GM18870 (cell line): ENCODE results near the gene IFITM10.

ENCODE experiments used
- ATAC-seq: cut with Tn5 transposase; IDR thresholded peaks from one replicate; pipeline ENCODE4 v1.9.1; 2021; ENCODE audit warnings: moderate library complexity; ENCODE audit not compliant: unreplicated experiment

Gene IFITM10

DNA sequence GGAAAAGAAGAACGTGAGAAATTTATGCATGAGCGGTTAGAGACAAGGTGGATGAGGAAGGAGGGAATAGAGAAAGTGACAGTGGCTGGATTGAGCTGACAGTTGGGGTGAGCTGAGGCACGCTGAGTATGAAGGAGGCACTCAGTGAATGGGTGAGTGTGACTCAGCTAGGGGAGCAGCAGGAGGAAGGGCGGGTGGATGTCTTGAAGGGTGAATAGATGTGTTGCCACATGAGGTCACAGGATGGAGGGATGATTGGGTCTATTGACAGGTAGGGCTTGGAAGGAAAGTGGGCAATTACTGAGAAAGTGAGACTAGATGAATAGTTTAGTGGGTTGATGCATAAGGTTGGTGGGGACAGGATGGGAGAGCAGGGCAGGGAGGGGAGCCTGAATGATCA, 8.0 kb downstream of the IFITM10 start:
- no peak for ATAC-seq

- ATAC-seq = no peak
Observed at GRCh38 chr11:1741741-1742140, 8.7 kb downstream of the IFITM10 start.

GRCh38 chr11:1740786-1741530, 9.4 kb downstream of the IFITM10 start:
- no peak for ATAC-seq

- no peak for ATAC-seq
Observed at GRCh38 chr11:1739576-1739975, 10.8 kb downstream of the IFITM10 start.

DNA sequence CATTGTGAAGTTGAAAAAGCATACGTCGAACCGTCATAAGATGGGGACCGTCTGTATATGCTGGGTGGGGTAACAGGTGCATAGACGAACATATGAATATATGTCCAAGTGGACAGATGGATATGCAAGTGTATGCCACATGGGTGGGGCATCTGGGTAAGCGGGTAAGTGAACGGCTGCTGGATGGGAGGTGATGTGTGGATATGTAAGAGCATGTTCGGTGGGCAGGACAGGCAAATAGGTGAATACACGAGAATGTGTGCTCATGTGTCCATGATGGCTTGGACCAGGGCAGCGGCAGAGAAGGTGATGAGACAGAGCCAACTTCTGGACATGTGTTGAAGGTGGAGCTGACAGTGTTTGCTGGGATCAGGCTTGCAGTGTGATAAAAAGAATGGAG, 12.0 kb downstream of the IFITM10 start:
- no peak for ATAC-seq

- no peak for ATAC-seq
Observed at GRCh38 chr11:1737080-1737757, 13.2 kb downstream of the IFITM10 start.

GRCh38 chr11:1736447-1736992, 13.9 kb downstream of the IFITM10 start:
- no peak for ATAC-seq

GRCh38 chr11:1735271-1735670, 15.1 kb downstream of the IFITM10 start:
- ATAC-seq = no peak

DNA sequence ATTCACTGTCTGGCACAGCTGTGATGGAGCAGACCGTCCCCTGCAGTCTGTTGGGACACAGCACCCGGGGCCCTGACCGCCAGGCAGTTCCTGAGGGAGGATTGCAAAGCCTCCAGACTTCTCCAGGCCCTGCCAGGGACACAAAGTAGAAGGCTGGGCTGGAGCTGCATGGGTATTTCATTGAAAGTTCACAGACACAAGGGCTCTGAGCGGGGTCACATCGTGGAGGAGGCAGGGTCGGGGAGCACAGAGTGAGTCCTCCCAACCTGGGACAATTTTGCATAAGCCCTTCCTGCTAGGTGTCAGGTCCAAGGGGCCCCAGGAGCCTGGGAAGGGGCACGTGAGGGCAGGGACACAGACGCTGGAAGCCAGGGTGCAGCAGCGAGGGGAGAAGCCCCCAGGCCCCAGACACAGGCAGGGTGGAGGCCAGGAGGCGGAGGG, 15.7 kb downstream of the IFITM10 start:
- no peak for ATAC-seq

DNA sequence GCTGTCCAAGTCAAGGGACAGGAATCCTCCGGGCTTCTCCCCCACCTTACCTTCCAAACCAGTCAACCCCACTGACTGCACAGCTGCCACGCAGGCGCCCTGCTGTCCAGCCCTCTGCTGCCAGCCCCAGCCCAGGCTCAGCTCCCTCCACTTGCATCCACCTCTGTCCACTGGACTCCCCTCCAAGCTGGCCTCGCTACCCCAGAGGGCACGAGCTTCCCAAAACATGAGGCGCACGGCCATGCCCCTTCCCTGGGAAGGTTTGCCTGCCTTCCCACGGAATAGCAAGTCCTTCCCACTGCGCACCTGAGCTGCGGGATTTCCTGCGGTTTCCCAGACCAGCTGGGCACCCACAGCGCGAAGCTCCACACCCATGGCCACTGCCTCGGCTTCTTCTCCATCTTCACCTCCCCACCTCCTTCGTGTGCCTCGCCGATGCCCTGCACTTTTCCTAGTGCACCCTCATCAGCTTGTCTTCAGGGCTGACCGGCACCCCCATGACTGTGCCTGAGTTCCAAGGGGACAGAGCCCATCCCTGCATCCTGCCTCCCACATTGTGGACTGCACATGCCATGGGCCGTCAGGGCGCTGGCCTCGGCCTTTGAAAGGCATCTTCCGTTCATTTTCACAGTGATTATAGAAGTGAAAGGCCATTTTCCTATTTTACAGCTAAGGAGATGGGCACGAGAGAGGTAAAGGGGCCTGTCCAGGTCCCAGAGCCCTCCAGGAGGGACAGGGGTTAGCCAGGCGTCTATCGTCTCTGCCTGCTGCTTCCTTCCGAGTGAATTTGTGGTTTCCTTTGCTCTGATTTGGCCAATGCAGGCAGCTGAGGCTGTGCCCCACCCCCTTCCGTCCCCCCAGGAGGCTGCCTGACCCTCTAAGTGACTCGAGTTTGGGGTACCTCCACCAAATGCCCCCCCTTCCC, 16.4 kb downstream of the IFITM10 start:
- no peak for ATAC-seq

GRCh38 chr11:1733009-1733715, 17.2 kb downstream of the IFITM10 start:
- no peak for ATAC-seq

- ATAC-seq = no peak
Observed at GRCh38 chr11:1732418-1733008, 17.9 kb downstream of the IFITM10 start.

DNA sequence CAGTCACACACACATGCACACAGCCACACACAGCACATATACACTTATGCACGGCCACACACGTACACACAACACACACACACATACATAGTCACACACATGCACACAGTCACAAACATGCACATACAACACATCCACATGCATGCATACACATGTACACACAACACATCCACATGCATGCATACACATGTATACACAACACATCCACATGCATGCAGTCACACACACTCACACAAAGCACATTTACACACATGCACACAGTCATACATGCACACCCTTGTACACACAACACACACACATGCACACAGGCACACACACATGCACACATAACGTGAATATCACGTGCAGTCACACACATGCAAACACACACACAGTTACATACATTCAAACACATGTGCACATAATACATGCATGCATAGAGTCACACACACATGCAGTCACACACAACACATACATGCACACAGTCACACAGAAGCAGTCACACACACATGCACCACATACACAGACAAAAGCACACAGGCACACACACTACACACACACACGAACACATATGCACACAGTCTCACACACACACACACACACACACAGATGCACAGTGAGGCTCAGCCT, 18.8 kb downstream of the IFITM10 start:
- ATAC-seq = no peak

DNA sequence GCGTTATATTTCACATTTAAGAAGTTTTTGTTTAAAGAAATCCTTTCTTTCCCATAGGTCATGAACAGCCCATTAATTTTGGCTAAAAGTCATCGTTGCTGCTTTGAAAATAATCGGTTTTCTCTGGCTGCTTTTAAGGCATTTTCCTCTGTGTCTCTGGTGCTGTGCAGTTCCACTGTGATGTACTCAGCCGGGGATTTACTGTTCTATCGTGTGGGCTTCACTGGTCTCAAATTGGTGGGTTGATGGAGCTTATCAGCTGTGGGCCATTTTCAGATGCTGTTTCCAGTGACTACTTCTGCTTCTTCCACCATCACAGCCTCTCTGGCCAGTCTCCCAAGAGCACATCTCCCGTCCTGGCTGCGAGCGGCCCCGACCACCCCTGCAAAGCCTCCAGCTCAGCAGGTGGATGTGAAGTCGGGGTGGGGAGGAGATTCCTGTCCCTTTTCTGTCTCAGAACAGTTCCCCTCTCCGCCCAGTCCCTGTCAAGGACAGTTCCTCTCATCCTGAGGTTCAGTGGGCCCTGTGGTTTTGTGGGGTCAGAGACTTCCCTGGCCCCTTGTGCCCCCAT, 20.3 kb downstream of the IFITM10 start:
- ATAC-seq = no peak

DNA sequence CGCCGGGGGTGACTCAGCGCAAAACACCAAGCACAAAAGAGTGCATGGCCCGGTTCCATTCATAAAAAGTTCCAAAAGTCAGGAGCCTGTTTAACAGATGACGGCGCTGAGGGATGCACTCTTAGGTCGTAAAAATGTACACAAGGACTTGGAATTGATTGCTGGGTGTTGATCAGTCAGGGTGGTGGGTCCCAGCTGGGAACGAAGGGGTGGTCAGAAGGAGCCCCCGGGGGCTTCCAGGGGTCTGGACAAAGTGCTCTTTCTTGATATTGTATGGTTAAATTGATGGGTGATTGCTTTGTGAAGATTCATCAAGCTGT, 20.7 kb downstream of the IFITM10 start:
- ATAC-seq = no peak

DNA sequence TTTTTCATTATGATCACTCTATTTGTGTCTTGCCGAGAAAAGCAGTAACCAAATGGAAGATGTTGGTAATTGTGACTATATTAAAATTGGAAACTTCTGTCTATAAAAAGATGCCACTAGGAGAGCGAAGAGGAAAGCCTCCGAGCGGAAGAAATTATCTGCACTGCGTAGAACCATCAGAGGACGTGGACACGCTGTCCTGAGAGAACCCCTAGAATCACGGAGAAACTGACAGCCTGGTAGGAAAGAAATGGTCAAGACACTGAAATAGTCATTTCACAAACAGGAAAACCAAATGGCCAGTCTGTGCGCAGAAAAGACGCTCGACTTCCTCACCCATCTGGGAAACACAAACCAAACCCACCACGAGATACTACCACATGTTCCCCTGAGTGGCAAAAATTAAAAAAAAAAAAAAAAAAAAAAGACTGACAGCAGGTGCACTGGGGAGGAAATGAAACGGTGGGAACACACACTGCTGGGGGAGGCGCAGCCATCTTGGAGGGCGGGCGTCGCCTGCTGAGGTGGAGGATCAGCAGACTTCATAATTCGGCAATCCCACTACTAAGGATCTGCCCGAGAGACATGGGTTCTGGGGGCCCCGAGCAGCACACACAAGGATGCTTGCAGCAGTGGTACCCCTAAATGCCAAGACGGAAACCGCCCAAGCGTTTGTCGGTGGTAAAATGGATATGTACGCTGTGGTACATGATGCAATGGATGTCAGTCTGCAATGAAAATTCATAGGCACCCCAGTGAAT, 21.3 kb downstream of the IFITM10 start:
- no peak for ATAC-seq

GRCh38 chr11:1728301-1728700, 22.1 kb downstream of the IFITM10 start:
- ATAC-seq = no peak

DNA sequence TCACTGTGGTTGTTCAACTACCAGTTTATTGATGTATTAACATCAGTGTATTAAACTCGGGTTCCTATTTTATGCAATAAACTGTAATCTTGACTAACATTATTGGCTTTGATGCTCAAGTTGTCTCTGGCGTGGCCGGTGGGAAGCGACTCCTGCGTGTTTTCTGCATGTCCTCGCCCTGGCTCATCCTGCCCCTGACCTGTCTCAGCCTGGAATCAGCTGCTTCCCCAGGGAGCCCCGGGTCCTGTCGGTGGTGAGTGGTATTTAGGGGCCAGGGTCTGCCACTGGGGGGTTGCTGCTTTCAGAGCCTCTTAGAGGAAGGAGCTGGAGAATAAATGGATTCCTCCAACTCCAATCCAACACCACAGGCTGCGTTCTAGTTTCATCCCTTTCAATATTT, 22.5 kb downstream of the IFITM10 start:
- ATAC-seq = no peak
